Measurements from ENCODE around the gene PTK6.
"Not testable (repeated sequence)": the region's sequence is repeated elsewhere in the genome, so short reads cannot be mapped to it uniquely, and the experiment has no call there.

PTK6 gene

DNA sequence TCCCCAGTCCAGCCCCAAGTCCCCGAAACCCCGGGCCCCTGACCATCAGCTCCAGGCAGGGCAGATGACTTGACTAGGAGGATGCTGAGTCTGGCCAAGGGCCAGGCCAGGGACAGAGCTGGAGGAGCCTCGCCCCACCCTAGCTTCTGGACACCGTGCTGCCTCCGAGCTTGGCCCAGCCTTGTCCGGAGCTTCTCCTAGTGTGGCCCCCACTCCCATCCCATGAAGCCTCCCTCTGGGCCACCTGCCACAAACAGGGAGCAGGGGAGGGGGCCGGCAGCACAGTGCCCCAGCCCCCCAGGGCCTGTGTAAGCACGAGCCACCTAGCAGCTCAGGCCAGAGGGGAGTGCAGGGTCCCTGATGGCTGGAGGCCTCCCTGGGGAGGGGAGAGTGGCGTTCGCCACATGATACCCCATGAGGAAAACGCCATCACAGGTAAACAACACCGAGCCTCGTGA lies 43.6 kb downstream of the PTK6 start:
- no peak for DNase-seq (ENCODE audit: low spot score)

DNA sequence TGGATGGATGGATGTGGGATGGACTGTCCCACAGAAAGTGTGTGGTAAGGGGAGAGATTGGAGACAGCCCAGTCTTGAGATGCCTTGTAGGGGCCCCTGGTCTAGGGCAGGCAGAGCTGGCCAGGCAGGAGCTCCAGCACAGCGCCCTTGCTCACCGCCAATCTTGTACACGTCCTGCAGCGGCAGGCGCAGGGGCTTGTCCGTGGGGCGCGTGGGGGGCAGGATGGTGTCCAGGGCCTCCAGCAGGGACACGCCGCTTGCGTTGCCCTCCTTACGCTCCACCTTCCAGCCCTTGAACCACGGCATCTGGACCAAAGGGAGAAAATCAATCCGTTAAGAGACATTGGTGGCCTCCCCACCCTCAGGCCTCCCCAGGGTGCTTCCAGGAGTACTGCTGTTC lies 44.2 kb downstream of the PTK6 start:
- DNase-seq (ENCODE audit: low spot score): no peak

DNA sequence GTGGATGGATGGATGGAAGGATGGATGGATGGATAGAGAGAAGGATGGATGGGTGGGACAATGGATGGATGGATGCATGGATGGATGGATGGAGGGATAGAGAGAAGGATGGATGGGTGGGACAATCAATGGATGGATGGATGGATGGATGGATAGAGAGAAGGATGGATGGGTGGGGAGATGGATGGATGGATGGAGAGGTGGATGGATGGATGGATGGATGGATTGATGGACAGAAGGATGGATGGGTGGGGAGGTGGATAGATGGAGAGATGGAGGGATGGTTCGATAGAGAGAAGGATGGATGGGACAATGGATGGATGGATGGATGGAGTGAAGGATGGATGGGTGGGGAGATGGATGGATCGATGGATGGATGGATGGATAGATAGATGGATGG lies 44.7 kb downstream of the PTK6 start:
- no peak for DNase-seq (ENCODE audit: low spot score)

DNA sequence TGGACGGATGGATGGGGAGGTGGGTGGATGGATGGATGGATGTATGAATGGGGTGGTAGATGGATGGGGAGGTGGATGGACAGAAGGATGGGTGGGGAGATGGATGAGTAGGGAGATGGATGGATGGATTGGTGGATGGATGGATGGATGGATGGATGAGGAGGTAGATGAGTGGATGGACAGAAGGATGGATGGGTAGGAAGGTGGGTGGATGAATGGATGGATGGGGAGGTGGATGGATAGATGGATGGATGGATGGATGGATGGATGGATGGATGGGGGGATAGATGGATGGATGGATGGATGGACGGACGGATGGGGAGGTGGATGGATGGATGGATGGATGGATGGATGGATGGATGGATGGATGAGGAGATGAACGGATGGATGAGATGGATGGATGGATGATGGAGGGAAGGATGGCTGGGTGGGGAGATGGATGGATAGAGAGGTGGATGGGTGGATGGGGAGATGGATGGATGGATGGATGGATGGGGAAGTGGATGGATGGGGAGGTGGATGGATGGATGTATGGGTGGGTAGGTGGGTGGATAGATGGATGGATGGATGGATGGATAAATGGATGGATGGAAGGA lies 45.4 kb downstream of the PTK6 start:
- no peak for DNase-seq (ENCODE audit: low spot score)

DNA sequence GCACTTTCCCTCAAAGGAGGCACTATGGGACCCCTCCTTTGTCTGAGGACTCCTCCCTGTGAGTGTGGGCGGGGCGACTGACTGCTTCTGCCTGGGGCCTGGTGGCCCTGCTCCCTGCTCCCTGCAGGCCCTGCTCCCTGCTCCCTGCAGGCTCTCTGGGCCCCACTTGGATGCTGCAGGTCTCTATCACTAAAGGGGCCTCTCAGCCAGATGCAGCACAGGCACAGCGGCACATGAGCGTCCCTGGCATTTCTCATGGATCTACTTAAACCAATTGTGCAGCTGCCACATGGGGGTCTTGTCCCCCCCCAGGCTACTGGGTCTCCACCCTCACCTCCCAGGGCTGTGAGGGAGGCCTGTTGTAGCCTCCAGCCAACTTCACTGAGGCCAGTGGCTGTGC lies 46.1 kb downstream of the PTK6 start:
- DNase-seq (ENCODE audit: low spot score): no peak

DNA sequence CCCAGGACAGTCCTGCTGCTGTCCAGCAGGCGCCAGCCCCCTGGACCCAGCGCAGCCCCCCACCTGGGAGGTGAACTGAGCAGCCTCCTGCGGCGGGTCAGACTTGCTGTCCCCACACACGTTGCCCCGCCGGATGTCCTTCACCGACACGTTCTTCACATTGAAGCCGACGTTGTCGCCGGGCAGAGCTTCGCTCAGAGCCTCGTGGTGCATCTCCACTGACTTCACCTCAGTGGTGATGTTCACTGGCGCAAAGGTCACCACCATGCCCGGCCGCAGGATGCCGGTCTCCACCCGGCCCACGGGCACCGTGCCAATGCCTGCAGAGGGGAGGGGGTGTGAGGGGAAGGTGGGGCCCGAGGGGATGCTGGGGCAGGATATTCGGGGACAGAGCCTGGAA lies 46.8 kb downstream of the PTK6 start:
- DNase-seq (ENCODE audit: low spot score): no peak

DNA sequence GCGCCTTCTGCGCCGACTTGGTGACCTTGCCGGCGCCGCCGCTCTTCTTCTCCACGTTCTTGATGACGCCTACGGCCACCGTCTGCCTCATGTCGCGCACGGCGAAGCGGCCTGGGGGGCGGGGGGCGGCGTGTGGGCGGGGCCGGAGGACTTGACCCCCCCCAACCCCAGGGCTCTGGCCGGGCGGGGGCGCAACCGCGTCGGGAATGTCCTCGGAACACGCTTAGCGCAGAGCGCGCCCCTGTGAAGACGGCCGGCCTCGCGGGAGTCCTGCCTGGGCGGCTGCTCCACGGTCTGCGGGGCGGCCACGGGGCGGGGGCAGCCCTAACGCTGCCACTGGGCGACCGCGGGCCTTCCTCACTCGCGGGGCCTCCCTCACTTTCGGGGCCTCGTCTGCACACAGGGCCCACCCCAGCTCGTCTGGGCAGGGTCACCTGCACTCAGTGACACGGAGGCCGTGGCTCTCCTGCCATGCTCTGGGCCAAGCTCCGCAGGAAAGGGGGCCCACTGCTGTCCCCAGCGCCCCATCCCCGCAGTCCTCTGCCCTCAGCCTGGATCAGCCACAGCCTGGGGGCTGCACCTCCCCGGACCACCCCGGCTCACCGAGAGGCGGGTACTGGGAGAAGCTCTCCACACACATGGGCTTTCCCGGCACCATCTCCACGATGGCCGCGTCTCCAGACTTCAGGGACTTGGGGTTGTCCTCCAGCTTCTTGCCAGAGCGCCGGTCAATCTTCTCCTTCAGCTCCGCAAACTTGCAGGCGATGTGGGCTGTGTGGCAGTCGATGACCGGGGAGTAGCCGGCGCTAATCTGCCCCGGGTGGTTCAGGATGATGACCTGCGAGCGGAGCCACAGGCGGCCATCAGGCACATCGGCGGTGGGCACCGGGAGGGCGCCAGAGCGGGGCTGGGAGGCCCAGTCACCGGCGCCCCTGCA lies 48.6 kb downstream of the PTK6 start:
- DNase-seq (ENCODE audit: low spot score): no peak

DNA sequence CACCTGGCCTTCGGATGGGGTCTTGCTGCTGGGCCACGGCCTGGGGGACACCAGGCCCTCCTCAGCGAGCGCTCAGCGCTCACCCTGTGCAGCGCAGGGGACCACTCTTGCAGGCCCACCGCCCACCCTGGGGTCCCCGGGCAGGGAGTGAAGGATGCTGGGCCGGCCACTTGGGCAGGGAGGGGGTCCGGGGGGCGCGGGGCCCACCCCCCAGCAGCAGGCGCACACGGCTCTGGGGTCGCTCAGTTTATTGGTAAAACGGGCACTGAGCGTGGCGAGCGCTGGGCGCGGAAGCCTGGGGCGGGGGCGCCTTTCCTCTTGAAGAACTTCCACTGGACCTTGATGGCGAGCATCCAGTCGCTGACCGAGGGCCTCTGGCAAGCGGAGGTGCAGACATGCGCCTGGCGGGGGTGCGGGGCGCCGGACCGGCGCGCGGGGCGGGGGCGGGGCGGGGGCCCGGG lies 49.4 kb downstream of the PTK6 start:
- DNase-seq (ENCODE audit: low spot score): no peak

DNA sequence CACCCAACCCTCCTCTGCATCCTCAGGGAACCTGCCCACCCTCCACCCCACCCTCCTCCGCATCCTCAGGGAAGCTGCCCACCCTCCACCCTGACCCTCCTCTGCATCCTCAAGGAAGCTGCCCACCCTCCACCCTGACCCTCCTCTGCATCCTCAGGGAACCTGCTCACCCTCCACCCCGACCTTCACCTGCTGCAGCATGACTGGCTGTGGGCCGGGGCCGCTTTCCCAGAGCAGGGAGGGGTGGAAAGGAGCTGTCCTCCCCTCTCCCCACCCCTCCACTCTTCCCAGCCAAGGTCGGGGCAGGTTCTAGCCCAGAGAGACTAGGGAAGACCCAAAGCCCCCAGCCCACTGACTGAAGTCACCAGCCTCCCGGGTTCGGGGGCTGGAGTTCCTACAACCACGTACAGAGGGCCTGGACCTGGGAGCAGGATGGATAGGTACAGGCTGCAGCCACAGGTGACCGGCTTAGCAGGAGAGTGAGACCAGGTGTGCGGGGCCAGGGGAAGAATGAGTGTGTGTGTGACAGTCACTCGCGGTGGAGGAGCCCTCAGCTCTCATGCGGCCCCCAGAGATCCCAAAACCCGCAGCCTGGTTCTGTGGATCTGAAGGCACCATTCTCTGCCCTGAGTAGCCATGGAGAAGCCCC lies 49.9 kb downstream of the PTK6 start:
- DNase-seq (ENCODE audit: low spot score): no peak

DNA sequence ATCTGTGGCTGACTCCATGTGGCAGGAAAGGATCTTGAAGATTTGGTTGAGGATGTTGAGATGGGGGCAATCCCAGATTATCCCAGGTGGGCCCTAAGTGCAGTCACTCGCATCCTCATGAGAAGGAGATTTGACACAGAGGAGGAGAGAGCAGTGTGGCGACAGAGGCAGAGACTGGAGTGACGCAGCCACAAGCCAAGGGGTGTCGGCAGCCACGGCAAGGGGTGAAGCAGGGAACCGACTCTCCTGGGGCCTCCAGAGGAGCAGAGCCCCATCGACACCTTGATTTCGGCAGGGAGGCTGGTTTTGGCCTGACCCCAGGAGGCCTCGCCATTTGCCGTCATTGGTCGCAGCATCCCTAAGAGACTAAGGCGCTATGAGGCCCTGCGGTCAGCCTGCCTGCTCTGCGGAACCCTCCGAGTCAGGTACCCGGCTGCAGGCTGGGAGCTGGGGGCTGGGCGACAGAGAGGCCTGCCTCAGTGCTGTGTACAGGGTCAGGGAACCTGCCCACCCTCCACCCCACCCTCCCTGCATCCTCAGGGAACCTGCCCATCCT lies 50.8 kb downstream of the PTK6 start:
- DNase-seq (ENCODE audit: low spot score): no peak

DNA sequence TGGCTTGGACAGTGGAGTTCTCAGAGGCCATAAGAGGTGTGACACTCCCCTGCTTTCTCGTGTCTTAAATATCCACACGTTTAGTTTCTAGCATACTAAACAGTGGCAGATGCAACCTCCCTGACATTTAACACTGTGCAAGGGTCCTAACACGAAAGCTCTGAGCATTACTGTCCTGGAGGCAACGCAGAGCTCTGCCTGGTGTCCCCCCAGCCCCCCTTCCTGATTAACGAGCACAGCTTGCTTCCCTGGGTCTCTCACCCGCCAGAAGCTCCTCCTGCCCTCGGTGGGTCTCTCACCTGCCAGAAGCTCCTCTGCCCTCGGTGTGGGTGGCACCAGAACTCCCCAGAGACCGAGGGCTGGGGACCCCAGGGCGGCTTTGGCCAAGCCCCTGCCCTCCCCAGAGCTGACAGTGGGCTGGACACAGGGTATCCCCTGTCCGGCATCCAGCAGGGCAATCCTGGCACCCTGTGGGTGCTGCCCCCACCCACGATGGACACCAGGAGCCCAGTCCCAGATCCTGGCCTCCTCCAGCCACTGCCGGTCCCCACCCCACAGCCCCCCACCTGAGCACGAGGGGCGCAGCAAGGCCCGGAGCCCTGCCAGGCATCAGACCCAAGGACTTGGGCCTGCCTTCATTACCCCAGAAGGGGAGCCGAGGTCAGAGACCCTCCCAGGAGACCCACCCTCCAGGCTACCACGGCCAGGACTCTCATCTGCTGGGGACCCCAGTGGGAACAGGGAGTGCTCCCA lies 52.3 kb downstream of the PTK6 start:
- DNase-seq (ENCODE audit: low spot score): no peak

DNA sequence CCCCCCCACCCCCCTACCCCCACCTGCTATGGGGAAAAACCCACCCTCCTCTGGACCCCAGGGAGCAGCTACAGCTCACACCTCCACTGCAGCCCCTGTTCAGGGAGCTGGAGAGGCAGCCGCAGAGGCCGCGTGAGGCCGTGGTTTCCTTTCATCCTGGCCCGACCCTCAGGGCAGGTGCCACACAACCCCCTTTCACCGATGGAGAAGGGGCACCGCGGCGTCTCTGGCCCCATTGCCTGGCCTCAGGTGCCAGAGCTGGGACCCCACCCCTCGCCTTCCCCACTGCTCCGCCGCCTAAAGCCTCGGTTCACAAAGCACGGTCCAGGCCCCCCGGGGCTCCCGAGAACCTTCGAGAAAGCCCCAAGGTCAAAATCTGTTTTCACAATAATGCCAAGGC lies 52.9 kb downstream of the PTK6 start:
- no peak for DNase-seq (ENCODE audit: low spot score)

DNA sequence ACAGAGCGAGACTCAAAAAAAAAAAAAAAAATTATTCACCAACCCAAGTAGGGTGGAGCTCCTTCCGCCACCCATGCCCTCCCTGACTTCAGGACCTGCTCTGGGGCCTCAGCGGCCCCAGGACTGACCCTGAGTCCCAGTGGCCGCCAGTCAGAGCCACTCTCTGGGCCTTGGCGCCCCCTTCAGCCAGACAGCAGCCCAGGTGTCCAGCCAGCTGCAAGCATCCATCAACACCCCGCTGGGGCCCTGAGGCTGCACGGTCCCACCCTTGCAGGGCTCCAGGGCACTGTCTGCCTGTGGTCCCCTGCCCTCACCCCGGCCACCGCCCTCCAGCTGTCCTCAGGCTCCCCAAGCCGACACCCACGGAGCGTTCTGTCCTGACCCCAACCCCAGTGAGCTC lies 53.3 kb downstream of the PTK6 start:
- DNase-seq (ENCODE audit: low spot score): no peak

DNA sequence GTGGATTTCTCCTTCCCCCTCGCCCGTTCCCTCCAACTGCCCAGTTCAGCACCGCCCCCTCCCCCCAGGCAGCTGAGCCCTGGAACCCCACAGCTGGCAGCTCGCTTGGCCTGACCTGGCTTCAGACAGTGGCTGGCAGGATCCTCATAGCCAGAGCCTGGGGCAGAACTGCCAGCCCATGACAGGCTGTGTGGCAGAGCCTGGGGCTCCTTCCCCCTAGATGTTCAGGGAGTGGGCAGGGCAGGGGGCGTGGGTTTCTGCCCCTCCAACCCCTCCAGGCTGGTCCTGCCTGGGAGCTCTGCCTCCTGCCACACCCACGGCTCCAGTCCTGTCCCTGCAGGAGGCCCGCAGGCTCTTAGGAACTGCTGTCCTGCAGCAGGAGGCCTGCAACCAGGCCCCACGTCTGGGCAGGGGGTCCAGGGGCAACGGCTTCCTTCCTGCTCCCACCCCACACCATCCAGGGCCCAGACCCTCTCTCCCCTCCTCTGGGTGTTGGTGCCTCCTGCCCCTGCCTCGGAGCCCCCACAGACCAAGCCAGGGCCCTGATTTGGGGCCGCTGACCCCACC lies 55.1 kb downstream of the PTK6 start:
- DNase-seq (ENCODE audit: low spot score): no peak

DNA sequence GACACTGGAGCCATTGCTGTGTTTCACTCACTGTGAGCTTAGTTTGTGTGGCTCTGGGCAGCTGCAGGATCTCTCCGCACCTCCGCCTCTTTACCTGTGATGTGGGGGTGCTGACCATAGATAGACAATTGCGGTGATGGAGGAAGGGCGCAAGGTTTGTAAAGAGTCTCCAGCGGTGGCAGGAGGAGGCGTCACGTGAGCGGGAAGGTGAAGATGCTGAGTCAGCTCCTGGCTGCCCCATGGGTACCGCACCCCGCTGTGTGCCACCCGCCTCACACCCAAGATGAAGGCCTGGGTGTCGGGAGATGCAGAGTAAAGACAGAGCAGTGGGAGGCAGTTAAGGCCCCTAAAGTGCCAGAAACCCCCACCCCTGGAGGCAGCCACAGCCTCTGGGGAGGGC lies 55.7 kb downstream of the PTK6 start:
- no peak for DNase-seq (ENCODE audit: low spot score)

DNA sequence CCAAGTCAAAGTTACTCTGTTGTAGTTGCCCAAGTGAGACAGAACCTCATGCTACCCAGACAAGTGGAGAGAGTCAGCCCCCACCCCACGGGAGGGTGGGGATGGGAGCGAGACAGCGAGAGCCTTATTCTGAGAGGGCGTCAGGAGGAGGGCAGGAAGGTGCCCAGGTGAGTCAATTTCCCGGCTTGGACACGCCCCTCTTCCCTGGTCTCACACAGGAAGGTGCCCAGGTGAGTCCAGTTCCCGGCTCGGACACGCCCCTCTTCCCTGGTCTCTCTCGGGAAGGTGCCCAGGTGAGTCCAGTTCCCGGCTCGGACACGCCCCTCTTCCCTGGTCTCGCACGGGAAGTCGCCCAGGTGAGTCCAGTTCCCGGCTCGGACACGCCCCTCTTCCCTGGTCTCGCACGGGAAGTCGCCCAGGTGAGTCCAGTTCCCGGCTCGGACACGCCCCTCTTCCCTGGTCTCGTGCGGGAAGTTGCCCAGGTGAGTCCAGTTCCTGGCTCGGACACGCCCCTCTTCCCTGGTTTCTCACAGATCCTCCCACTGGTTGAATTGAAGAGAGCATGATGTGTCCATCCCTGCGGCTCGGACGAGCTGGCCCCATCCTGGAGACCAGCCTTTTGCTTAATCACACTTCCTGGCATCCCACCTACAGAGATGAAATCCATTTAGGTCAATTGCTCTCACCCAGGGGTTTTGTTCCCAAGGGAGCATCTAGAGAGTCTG lies 57.3 kb downstream of the PTK6 start:
- not testable (repeated sequence) for DNase-seq (ENCODE audit: low spot score)

DNA sequence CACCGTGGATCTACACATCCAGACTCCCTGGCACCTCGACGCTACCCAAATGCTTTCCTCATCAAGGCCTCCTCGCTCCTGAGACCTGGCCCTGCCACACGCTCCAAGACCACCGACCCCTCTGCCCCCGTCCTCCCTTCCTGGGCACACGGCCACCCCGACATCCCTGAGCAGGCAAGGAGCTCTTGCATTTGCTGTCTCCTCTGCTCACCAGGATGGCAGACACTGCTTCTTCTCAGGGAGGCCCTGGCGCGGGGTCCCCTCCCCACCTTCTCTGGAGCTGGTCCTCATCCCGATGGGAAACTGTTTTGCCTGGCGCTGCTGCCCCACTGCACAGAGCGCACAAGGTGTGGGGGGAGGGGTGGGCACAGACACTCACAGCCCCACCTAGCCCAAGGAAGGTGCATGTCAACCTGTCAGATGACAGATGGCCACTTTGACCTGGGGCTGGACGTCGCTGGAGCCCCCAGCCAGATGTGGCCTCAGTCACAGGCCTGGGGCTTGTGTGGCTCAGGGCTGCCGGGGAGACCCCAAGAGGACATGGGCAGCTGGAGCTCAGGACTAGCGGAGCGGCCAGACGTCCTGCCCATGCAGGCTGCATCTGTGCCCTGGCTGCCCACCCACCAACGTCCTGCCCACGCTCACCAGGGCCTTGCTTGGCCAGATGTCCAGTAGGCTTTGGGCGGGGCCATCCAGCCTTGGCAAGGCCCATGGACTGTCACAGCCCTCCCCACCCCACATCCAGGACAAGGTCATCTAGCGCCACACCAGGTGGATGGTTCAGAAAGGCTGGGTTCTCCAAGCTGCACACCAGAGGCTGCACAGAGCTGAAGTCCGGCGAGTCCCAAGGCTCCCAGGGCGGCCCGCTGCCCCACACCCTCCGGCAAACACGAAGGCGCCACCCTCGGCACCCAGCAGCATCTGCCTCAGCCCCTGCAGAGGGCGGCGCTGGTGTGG lies 58.6 kb downstream of the PTK6 start:
- DNase-seq (ENCODE audit: low spot score): no peak
